EH (cell line): ENCODE data around the gene CCDC171.
"Not testable (repeated sequence)": the region's sequence is repeated elsewhere in the genome, so short reads cannot be mapped to it uniquely, and the experiment has no call there.

ENCODE experiments used
- DNase-seq: peaks from one replicate; pipeline ENCODE4 v3.0.0-alpha.2; 2015; ENCODE audit warnings: low read depth

CCDC171 gene

DNA sequence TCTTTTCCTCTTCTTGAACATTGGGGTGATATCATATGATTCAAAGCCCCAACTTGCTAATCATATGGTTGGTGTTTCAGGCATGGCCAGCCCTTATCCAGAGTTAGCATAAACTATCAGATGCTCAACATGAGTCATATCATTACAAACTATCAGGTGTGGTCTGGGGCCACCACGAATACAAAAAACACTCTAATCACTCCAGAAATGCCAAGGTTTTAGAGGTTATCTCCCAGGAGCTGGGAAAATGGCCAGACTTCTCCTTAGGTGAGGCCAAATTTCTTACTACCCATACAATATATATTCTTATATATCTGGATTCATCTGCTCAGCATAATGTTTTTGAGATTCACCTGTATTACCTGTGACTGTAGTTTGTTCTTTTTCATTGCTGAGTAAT is 210.5 kb downstream of the CCDC171 start:
- no peak for DNase-seq

DNA sequence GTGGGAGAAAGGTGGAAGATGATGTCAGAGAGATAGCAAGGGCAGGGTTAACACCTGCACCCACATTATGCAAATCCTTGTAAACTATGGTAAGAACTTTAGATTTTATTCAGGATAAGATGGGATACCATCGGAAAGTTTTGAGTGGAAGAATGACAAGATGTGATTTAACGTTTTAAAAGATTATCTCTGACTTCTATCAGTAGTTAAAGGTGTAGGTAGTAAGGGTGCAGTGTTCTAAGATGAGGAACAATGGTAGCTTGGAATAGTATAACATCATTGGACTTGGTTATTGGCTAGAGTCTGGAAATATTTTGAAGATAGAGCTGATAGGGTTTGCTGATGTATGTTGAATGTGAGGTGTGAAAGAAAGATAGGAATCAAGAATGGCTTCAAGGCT is 211.3 kb downstream of the CCDC171 start:
- no peak for DNase-seq

DNA sequence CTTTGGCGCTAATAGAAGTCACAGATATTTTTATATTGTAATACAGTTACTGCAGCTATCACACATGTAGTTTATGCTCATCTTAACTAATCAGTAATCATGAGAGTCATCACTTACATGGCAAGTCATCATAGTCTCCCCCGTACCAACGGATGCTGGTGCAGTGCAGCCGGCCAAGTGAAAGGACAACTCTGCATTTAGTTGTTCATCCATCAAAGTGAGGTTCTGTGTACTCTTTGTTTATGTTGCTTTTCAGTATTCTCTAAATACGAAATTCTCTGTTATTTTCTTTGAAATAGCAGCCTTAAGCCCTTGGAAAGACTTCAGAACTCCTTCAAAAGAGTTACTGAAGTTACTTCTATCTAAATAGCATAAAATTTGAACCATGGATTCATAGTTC is 216.7 kb downstream of the CCDC171 start:
- no peak for DNase-seq

DNA sequence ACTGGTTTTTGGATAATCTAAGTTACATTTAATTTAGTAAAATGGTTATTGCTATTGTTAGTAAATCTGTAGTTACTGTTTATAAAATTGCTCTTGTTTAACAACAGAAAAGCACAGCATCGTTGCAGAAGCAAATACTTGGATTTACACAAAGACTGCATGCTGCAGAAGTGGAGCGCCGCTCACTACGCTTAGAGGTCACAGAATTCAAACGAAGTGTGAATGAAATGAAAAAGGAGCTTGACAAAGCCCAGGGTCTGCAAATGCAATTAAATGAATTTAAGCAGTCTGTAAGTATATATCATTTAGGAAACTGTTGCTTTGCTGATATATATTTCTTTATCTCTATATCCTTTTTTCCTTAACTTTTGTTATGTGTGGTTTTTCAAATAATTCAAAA is 226.0 kb downstream of the CCDC171 start:
- no peak for DNase-seq

DNA sequence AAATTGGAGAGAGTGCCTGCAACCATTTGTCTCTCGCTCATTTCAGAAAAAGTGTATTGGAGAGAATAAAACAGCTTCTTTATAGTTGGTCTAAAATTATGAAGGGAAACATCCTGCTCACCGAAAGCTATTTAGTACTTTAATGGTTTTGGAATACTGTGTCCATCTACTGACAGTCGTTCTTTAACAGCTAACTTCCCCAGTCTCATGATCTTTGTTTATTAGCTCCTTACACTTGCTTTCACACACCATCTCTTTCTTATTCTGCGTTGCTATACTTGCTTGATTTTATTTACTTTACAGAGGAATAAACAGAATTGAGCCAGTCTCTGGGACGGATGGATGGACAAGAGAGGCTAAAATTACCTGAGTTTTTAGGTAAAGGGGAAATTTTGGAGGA is 229.3 kb downstream of the CCDC171 start:
- no peak for DNase-seq

DNA sequence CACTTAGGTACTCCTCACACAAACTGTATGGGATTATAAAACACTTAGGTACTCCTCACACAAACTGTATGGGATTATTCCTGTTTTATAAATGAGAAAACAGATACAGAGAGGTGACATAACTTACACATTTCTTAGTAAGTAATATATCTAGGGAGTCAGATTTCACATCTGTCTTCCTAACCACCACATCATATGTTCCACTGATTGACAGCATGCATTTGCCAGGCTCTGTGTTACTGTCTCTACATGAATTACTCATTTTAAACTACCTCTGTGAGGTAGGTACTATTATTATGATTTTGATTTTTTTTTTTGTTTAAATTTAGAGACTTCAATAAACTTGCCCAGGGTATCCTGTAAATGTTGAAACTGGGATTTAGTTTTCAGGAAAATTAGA is 232.7 kb downstream of the CCDC171 start:
- DNase-seq = no peak

DNA sequence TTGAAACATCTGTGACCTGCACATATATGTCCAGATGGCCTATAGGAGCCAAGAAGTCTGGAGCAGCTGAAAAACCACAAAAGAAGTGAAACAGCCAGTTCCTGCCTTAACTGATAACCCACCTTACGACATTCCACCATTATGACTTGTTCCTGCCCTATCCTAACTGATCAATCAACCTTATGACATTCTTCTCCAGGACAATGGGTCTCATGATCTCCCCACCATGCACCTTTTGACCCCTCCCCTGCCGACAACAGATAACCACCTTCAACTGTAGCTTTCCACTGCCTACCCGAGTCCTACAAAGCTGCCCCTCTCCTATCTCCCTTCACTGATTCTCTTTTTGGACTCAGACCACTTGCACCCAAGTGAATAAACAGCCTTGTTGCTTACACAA is 233.8 kb downstream of the CCDC171 start:
- DNase-seq = no peak

DNA sequence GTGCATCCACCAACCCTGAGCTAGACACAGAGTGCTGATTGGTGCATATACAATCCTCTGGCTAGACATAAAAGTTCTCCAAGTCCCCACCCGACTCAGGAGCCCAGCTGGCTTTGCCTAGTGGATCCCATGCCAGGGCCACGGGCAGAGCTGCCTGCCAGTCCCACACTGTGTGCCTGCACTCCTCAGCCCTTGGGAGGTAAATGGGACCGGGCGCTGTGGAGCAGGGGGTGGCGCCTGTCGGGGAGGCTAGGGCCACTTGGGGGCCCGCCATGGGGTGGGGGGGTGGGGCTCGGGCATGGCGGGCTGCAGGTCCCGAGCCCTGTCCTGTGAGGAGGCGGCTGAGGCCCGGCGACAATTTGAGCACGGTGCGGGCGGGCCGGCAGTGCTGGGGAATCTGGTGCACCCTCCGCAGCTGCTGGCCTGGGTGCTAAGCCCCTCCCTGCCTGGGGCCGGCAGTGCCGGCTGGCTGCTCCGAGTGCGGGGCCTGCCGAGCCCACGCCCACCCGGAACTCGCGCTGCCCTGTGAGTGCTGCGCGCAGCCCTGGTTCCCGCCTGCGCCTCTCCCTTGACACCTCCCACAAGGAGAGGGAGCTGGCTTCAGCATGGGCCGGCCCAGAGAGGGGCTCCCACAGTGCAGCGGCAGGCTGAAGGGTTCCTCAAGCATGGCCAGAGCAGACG is 257.5 kb downstream of the CCDC171 start:
- DNase-seq = not testable (repeated sequence)

DNA sequence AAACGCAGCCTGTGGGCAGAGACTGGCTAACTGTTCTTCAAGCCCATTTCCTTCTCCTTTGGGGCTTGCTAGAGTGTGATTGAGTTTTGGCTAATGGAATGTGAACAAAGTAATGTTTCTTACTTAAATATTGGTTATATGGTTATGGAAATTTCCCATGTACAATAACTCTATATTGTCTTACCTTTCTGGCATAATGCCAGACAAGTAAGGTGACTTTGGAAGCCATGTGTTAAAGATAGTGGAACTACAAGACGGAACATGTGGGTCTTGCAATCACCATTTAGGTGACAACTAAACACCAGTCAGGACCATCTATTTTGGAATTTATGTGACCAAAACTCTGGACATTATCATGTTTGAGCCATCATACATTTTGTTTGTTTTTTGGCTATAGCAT is 260.2 kb downstream of the CCDC171 start:
- no peak for DNase-seq

DNA sequence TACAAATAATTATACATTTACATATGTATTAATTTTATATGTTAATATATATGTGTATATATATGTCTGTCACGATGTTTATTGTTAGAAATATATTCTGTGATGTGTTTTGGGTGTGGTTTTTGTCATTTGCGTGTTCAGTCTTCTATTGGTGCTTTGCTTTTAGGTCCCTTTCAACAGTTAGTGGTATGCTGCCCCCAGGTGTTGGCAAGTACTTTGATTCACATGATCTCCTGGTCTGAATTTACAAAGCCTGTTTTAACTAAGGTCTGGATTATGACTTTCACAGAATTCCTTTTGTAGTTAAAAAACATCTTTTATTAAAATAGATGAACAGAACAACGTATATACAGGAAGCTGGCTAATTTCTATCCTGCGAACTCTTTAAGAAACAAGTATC is 271.5 kb downstream of the CCDC171 start:
- DNase-seq = peak; percentile 34

DNA sequence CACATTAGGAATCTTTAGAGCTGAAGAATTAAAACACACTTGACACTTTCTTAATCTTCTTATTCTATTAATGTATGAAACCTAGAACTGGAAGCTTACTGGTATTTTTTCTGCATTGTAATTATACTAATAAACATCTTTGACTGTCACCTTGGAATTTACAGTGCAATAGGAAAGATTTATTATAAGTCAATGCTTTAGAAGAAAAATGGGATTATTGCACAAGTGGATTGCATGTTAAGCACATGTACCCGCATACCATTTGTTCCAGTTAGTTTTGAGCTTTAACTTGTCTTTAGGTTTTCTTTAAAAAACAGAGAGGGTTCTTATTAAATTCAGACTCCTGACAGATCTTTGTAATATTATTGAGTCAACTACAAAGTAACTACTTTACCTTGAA is 278.5 kb downstream of the CCDC171 start:
- peak; percentile 9 for DNase-seq

DNA sequence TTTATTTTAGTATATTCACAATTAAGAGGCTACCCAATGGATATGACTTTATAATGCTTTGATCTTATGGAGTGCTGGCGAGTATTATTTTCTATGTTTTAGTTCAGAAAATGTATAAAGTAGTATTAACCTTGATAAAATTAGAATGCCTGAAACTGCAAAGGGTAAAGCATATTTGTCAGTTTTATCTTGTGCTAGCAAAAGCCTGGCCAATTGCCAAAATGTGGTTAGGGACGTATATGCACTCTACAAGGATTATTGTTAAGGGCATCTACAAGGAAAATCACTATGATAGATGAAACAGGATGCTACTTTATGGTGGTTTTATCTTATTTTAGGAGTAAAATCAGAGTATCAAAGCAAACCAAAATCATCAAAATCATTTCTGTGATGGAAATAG is 281.7 kb downstream of the CCDC171 start:
- DNase-seq = peak; percentile 7

DNA sequence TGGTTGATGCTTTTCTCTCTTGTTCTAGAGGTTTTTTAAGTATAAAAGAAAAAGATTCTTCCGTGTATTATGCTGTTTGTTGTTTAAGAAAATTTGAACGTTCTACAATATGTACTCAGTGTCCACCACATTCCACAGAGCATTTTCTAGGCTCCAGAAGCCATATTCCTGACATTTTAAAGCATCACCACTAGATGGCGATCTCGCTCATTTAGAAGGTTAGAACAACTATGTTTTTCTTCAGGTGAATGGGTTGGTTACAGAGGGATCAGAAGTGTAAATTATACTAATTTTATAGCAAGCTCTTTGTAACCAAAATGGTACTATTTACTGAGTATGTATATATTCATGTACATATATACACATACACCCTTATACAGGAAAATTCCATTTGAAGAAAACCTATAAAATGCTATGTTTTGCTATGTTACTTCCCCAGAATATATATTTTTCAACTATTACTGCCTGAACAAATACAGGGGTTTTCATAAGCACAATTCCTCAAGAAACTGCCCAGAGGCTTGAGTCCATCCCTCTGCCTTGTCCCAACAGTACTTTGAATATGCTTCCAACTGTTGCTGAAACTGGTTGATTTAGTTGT is 284.3 kb downstream of the CCDC171 start:
- DNase-seq = peak; percentile 71

DNA sequence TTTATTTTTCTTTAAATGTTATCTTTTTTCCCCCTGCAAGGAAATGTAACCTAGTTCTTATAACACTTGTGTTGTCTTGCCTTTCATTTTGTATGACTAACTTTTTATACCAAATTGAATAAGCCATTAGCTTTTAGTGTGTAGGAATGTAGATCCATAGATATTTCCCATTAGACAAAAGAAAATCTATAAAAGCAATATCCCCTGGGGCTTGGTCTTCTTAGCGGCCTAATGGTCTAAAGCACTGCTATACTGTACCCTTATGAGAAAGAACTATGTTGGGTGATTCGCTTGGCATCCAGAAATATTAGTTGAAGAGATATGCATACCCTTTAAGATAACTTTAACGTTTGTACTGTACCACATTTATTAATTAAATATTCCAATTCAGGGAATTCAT is 289.2 kb downstream of the CCDC171 start:
- no peak for DNase-seq

DNA sequence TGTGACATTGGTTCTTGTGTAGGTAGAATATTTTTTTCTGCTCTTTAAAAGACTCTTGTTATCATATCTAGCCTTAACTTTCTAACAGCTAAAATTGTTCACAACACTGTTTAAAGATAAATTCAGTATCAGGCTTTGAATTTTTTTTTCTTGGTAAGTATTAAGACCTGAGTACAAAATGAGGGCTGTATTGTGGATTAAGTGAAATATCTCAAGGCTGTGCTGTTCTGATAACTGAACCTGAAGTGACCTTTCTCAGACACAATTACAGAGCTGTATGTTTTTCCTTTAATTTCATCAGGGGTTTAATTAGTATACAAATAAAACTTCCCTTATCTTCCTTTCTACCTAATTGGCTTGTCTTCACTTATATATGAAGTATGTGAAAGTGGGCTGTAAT is 290.5 kb downstream of the CCDC171 start:
- DNase-seq = no peak

DNA sequence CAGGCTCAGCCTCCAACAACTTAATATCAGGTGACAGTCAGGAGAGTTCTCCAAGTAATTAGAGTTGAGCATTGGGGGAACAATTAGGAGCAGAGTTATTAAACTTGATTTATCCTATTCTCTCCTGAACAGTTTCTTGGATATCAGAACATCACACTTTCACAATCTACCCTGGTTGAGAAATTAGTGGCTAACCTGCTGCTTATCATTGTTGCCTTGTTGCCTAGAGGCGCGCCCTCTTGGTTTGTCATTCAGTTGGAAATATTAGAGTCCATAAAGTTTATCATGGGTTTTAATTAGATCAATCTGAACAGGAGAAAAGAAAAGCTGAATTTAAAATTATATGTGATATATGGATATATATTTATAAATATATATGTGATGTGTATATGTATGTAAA is 291.1 kb downstream of the CCDC171 start:
- no peak for DNase-seq

DNA sequence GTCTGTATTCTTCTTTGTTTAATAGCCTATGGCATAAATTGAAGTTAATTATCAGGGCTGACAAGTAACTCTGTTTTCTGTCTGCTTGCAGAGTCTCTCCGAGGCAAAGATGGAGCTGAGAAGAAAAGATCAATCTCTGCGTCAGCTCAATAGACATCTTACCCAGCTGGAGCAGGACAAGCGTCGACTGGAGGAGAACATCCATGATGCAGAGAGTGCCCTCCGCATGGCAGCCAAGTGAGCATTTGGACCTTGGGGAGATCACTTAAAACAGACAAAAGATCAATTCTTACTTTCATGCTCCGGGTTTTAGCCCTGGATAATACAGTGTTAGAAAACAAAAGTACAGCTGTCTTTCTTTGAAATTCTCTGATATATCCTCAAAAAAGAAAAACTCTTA is 293.8 kb downstream of the CCDC171 start:
- no peak for DNase-seq

DNA sequence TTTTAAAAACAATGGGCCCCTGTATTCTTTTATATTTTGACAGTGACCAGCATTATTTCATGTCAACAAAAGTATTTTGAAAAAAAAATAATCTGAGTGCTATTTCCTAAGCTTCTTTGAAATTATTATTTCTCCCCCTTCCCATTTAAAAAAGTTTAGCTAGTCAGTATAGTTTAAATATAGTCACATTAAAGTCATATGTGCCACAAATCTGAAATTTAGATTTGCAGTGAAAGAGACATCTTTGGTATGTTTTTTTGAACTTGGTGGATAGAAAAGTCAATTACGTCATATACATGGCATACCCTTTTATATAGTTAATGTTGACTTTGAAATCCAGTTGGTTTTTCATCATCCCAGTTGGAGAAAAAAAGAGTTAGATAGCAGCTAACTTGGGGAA is 297.0 kb downstream of the CCDC171 start:
- DNase-seq = no peak

DNA sequence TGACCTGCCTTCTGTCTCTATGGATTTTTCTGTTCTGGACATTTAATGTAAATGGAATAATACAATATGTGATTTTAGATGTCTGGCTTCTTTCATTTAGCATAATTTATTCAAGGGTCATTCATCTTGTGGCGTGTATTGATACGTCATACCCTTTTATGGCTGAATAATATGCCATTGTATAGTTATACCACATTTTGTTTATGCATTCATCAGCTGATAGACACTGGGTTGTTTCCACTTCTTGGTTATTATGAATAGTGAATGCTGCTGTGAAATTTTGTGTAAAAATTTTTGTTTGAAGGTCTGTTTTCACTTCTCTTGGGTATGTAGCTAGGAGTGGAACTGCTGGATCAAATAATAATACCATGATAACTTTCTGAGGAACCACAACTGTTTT is 298.9 kb downstream of the CCDC171 start:
- no peak for DNase-seq

DNA sequence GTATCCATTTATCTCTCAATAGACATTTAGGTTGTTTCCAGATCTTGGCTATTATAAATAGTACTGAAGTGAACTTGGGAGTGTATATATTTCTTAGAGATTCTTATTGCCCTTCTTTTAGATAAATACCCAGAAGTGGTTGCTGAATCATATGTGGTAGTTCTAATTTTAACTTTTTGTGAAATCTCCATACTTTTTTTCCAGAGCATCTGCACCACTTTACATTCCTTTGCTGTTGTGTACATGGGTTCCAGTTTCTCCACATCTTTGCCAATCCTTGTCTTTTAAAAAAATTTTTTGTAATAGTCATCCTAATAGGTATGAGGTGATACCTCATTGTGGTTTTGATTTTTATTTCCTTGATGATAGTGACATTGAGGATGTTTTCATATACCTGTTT is 303.7 kb downstream of the CCDC171 start:
- peak; percentile 81 for DNase-seq

DNA sequence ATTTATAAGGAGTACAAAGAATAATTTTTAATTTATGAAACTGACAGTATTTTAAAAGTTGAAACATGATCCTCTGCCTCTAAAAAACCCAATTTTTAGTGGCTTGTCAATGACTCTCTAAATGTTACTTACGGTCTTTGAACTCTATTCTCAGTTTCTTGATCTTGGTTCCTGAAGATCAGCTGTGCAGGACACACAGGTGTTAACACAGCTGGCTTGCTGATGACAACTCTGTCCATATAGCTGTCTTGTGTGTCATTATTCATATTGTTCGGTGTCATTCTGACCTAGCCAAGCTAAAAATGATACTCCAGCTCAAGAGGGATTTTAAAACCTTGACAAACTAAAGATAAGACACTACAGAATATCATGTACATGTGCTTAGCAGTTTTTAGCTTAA is 314.5 kb downstream of the CCDC171 start:
- no peak for DNase-seq

DNA sequence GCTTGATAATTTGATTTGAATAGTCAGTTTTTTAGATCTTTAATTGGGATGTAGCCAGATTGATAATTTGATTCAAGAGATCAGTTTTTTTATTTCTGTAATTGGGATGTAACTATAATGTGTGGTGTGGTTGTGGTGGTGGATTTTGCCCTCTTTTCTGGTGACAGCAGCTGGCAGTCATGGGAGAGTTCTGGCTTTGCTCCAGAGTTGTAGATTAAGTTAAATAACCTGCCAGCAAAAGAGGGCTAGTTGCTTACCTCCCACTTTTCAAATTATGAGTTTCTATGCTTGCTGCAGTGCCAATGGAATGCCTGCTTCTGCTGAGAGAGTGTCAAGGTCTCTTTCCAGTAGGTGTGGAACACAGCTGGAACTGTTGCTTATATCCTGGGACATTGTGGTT is 315.1 kb downstream of the CCDC171 start:
- DNase-seq = no peak

DNA sequence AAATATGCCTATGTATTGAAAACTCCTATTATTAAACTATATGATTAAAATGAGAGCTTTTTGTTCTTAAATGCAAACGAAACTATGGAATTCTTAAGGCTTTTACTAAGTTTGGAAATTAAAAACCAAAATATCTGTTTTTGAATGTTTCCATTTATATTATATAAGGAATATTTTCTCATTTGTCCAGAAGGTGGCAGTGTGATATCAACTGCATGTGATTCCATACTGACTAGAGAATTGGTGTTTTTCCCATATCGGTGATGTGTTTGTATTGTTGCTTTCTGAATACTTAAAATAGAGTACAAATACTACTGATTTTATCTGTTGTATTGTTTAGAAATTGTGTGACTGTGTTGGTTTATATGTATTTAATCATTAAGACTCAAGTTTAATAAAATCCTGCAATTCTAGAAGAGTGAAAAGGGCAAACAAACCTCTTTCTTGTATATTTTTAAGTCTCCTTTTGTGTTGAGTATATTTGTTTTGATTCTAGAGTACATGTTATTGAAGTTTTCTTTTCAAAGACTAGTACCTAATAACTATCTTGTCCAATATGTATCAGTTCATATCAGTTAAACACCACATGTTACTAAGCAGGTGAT is 320.8 kb downstream of the CCDC171 start:
- DNase-seq = peak; percentile 62

DNA sequence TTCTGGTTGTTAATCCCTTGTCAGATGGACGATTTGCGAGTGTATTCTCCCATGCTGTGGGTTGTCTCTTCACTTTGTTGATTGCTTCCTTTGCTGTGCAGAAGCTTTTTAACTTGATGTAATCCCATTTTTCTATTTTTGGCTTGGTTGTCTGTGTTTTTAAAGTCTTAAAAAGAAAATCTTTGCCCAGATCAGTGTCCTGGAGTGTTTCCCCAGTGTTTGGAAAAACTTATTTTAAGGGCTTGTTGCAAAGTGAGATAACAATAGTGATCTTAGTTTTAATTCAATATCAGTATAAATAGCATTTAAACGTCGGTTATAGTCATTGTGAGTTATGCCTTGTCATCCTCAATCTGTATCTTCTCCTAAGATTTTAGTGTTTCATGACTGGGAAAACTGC is 329.5 kb downstream of the CCDC171 start:
- no peak for DNase-seq
